Stimulated activated CD8-positive, alpha-beta memory T cell treated with anti-CD3 and anti-CD28 coated beads, Interleukin-15, amount 100 ng/mL, for 48 hours (primary cell): Measurements from ENCODE around the gene PKD2L1.
"Not testable (repeated sequence)": the region's sequence is repeated elsewhere in the genome, so short reads cannot be mapped to it uniquely, and the experiment has no call there.

Experiments used
- DNase-seq, 2 donors: peaks; one replicate each; pipeline ENCODE4 v3.0.0-alpha.2; 2020; ENCODE audit warnings: low read depth in 2 of 2

PKD2L1 gene

GRCh38 chr10:100330079-100330478, at the start of gene PKD2L1:
PKD2L1 (minus strand) TSS chr10:100330228; CDS start chr10:100330103, 125 bp downstream.
- no peak for DNase-seq

- DNase-seq = no peak
Observed at GRCh38 chr10:100377830-100378229, 47.8 kb upstream of the PKD2L1 start.

GRCh38 chr10:100376656-100377055, 46.6 kb upstream of the PKD2L1 start:
- DNase-seq = not testable (repeated sequence)

GRCh38 chr10:100374677-100375353, 44.8 kb upstream of the PKD2L1 start:
- DNase-seq = not testable (repeated sequence)

DNA sequence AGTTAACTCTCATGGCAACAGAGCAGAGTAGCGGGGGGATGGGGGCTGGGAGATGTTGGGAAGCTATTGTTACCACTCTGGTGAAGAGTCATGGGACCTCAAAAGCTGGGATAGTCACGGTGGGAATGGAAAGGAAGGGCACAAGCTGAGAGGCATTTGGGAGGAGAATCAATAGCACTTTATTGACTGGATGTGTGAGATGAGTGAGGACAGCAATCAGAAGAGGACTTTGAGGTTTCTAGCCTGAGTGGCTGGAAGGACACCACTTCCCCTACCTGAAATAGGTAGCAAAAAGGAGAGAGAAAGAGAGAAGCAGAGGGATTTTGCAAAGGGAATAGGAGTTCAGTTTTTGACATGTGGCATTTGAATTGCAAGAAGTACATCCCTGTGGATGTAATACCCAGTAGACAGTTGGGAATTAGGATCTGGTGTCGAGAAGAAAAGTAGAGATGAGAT, 44.2 kb upstream of the PKD2L1 start:
- DNase-seq = no peak

DNA sequence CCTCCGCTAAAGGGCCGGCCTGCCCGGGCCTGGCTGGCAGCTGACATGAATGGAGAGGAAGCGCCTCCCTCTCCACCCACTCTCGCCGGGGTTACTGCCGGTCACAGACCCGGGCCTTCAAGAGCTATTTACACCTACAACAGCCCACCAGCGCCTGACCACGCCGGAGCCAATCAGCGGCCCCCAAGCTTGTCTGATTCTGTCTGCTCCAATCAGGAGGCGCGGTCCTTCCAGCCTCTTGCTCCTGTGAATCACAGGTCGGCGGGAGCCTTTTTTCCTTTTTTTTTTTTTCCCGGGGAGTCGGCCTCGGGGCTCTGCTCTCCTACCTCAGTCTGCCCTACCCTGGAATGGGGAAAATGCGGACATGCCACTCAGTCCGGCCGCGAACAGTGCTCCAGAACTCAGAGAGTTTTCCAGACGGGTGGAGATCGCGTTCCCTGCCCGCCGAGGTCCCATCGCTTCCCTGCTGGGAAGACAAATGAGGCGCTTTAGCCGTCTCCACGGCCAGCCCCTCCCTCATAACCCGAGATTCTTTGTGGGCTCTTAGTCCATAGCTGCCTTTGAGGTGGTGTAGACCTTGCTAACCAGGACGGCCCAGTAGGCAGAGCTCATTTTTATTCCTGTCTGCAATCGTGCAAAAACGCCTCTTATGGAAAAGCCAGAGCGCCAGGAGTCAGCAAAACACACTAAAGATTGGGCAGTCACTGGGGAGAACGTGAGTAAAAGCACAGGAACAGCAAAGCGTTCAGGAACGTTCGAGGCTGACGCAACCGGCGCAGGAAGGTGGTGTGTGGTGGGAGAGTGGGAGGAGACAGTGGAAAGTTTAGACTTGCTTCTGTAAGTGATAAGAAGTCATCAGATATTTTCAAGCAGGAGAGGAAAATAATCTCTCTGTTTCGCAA, 43.5 kb upstream of the PKD2L1 start:
- DNase-seq = peak; percentile 93 to 94

DNA sequence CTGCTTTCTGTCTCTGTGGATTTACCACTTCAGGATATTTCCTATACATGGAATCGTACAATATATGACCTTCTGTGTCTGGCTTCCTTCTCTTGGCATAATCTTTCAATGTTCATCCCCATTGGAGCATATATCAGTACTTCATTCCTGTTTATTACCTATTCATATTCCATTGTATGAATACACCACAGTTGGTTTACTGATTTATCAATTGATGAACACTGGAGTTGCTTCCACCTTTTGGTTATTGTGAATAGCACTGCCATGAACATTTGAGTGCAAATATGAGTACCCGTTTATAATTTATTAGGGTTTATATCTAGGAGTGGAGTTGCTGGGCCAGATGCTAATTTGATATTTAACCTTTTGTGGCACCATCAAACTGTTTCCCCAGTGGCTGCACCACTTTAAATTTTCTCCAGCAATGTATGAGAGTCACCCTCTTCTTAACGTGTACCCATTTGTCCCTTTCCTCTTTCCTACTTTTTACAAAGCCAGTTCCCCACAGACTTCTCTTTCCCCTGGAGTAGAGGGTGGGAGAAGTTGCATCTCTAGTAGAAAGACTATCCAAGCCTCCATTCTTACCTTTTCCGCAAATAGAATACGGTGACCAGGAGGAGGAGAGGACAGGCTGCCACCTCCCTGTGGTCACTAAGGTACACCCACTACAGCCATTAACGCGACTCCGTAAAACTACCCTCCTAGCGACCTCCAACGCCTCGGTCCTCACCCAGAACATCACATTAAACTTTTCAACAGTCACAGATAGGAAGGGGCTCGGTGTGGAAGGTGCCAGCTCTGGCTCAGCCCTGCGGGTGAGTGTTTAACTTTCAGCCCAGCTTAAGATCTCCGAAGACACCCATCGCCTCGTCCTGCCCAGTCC, 42.6 kb upstream of the PKD2L1 start:
- DNase-seq = no peak

DNA sequence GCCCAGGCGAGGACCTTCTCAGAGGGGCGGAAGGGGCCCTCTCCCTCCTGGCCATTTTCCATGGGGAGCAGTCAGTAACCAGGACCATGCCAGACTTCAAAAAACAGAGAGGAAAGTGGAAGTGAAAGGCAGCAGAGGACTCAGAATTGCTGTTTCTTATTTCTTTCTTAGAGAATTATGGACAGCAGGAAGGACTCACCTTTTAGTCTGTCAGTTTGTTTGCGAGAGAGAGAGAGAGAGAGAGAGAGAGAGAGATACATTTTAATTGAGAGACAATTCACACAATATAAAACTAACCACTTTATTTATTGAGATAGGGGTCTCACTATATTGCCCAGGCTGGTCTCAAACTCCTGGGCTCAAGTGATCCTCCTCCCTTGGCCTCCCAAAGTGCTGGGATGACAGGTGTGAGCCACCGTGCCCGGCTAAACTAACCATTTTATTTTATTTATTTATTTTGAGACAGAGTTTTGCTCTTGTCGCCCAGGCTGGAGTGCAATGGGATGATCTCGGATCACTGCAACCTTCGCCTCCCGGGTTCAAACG, 41.5 kb upstream of the PKD2L1 start:
- DNase-seq = no peak

DNA sequence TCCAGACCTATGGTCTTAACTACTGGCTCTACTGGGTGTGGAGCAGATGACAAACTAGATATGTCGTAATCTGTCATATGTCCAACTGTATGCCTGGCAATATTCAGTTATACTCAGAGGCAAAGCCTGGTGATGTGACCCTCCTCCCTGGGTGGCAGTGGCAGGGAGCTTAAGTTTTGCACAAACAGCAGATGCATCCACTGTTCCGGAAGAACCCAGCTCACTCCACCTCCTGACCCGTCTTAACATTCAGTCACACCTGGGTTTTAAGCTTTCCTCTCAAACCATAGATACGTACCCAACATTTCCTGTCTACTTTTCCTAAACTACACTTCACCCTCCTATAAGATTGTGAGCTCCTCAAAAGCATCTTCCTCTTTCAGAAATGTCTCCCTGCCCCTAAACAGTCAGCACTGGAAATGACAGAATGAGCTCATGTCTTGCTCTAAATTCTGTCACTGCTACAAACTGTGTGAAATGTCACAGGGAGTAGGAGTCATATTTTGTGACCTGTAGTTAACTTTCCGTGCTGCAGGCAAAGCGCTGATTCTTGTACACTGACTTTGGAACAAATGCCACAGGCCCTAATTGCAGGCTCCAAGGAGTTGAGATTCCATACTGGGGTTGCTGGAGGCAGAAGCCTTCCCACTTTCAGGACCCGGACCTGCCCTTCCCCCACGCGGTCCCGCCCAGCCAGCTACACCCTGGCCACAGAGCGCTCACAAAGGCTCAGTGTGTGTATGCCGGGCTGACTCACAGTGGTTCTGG, 40.9 kb upstream of the PKD2L1 start:
- peak; percentile 55 to 61 for DNase-seq

- no peak for DNase-seq
Observed at GRCh38 chr10:100368721-100369120, 38.7 kb upstream of the PKD2L1 start.

- no peak for DNase-seq
Observed at GRCh38 chr10:100364735-100365391, 34.8 kb upstream of the PKD2L1 start.

DNA sequence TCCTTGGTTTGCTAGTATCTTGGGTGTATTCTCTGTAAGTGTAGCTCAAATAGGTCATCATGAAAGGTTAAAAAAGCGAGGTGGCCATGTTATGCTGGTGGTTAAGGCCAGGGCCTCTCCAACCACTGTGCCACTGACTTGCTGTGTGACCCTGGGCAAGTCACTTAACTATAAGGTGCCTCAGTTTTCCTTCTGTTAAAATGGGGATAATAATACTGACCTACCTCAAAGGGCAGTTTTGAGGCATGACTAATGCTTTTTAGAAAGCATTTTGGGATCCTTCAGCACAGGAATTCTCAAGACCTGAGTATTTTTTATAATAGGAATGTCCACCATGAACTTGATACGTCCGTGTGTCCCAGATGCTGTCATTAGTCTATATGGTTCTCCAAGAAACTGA, 34.1 kb upstream of the PKD2L1 start:
- DNase-seq = no peak

DNA sequence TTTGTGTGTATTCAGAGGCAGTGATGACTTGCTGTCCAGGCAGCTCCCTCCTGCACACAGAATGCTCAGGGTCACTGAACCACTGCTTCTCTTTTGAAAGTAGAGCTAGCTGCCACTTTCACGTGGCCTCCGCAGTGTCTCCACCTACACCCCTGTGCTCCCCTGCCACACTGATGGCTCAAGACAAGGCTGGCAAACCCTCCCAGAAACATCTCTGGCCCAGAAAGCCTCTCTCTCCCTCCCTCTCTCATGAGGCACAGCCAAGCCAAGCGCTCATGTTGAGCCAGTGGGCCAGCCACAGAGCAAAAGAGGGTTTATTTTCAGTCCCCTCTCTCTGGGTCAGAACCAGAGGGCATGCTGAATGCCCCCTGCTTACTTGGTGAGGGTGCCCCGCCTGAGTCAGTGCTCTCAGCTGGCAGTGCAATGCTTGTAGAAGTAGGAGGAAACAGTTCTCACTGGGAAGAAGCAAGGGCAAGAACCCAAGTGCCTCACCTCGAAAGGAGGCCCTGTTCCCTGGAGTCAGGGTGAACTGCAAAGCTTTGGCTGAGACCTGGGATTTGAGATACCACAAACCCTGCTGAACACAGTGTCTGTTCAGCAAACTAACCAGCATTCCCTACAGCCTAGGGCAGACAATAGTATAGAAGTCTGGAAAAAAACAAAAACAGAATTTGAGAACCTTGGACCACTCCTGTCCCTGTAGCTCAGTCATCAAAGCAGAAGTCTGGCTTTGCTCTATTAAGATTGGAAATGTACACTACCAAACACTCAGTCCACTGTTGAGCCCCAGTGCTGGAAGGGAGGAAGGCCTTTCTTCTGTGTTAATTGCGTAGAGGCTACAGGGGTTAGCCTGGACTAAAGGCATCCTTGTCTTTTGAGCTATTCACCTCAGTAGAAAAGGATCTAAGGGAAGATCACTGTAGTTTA, 32.8 kb upstream of the PKD2L1 start:
- DNase-seq = no peak

GRCh38 chr10:100360234-100360633, 30.2 kb upstream of the PKD2L1 start:
- no peak for DNase-seq

- no peak for DNase-seq
Observed at GRCh38 chr10:100359529-100360150, 29.6 kb upstream of the PKD2L1 start.

DNA sequence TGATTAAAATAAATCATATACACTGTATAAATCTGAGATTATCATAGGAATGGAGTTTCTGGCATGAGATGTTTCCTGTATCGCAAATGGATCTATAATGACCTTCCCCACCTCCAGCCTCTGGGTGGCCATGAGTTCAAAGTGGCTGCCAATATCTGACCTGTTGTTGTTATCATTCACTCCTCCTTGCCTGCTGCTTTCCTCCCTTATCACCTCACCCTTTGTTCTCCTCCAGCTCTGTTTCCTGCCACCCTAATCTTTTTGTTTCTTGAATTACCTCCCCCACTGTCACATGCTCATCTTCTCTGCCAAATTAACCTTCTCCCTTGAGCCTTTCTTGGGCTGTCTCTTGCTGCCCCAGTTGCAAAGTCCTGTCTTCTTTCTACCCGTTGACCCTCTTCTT, 29.0 kb upstream of the PKD2L1 start:
- no peak for DNase-seq

- no peak for DNase-seq
Observed at GRCh38 chr10:100357059-100357858, 27.2 kb upstream of the PKD2L1 start.
